Muscle layer of colon (tissue), 2 donors: Measurements from ENCODE around the gene BAG3.

ENCODE experiments used
- H3K27ac ChIP-seq: one replicate; pipeline ENCODE4 v1.7.0; 2013; ENCODE audit warnings: low read depth, mild to moderate bottlenecking, low read length, moderate library complexity
- H3K27me3 ChIP-seq, 2 donors: one replicate each; pipeline ENCODE4 v1.7.0; 2013; ENCODE audit warnings: low read length in 2 of 2, mild to moderate bottlenecking in 2 of 2; ENCODE audit not compliant: insufficient read depth in 2 of 2, control insufficient read depth in 1 of 2
- H3K36me3 ChIP-seq: one replicate; pipeline ENCODE4 v1.7.0; 2013; ENCODE audit warnings: mild to moderate bottlenecking, low read length; ENCODE audit not compliant: insufficient read depth
- H3K4me1 ChIP-seq: one replicate; pipeline ENCODE4 v1.7.0; 2013; ENCODE audit warnings: mild to moderate bottlenecking, low read length; ENCODE audit not compliant: insufficient read depth
- H3K4me3 ChIP-seq, 2 donors: one replicate each; pipeline ENCODE4 v1.7.0; 2013; ENCODE audit warnings: low read length in 2 of 2, low read depth in 1 of 2, mild to moderate bottlenecking in 1 of 2, moderate library complexity in 1 of 2
- H3K9ac ChIP-seq: one replicate; pipeline ENCODE4 v1.7.0; 2013; ENCODE audit warnings: low read length
- H3K9me3 ChIP-seq: one replicate; pipeline ENCODE4 v1.7.0; 2013; ENCODE audit warnings: mild to moderate bottlenecking, low read length
- donor health status: abdominal sarcoma.
- donor health status: Adenocarcinoma of cecum.

BAG3 gene

DNA sequence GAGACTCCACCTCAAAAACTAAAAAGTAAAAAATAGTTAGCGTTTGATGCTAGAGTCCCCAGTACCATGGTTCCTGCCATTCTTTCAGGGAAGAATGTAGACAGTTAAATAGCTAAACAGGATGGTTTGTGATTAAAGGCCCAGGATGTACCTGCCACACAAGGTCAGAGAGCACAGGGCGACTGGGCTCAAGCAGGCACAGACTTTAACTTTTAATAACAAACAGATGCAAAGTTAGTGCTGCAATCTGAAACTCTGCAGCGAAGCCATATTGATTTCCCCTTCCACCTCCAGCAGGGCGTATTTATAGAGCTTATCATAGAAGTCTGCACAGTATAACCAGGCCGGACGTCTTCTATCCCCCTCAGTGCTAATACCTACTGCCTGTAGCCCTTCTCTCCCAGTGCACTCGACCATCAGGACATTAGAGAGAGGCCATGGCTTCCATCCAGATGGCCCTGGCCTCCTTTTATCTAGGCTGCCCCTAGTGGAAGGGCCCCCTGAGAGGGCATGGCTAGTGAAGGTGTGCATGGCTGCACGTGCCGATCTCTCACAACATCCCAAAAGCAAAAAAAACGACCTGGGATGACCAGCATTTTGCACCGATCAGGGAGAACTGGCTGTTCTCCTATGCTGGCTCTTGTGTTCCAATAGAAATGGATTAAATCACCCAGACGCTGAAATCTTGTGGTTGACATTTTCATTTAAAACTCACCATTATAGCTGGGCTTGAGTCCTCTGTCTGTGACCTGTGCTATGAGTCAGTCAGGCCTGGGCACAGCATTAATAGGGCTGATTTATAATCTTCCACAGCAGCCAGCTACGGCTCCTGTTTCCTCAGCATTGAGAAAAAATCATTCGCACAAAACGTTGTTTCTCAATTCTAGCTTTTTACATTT lies 7.6 kb upstream of the BAG3 start:
- Histone ChIP-seq H3K9ac (no peak overlapping the region), H3K27ac (no peak overlapping the region), H3K36me3 (no peaks in the 10 kb centered on the region), H3K9me3 (no peaks in the 10 kb centered on the region), H3K27me3 (no peaks in the 10 kb centered on the region), H3K4me1 (no peaks in the 10 kb centered on the region), H3K4me3 (no peak overlapping the region)

DNA sequence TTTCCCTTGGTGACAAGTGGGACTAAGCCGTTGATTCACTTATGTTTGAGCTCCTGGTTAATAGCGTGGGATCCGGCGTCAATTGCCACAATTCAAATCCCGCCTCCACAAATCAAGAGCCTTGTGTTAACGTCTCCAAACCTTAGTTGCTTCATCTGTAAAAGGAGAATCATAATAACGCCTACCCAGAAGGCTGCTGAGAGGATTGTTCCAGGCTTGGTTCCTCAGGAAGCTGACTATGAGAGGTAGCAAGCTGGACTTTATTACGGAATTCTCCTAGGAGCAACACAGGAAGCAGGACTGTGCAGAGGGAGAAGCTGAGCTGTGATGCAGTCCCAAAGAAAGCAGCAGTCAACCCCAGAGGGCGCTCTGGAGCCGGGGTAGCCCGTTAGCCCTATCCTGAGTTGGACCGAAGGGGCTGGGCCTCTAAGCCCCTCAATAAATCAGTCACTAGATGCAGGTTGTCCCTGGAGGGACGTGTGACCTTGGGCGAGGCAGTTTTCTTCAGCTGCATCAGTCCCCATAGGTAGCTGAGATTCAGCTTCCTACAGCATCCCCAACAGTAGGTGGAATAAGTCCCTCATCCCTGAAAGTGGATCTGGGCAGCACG lies 6.9 kb upstream of the BAG3 start:
- no peak overlapping the region for H3K4me3 ChIP-seq
- H3K9me3 ChIP-seq, result no peaks in the 10 kb centered on the region
- H3K36me3 ChIP-seq, result no peaks in the 10 kb centered on the region
- H3K4me1 ChIP-seq, result no peaks in the 10 kb centered on the region
- H3K27me3 ChIP-seq, result no peaks in the 10 kb centered on the region
- no peak overlapping the region for H3K9ac ChIP-seq
- no peak overlapping the region for H3K27ac ChIP-seq

DNA sequence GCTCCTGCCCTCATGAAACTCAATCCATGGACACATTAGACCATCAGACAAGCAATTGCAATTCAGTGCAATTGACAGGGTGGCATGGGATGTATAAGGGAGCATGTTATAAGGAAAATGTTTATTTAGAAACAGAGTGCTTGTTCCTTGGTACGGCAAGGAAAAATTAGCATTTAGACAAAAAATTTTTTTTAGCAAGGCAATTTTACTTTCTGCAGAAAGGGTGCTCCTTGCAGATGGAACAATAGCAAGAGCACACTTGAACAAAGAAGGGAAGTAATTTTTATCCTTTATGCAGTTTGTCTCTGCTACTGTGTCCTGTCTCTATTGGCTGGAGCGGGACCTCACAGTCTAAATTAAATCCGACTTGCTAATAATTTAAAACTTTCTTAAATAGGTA lies 6.2 kb upstream of the BAG3 start:
- H3K27ac ChIP-seq, result no peak overlapping the region
- no peaks in the 10 kb centered on the region for H3K27me3 ChIP-seq
- no peak overlapping the region for H3K9ac ChIP-seq
- no peaks in the 10 kb centered on the region for H3K4me1 ChIP-seq
- H3K9me3 ChIP-seq, result no peaks in the 10 kb centered on the region
- H3K36me3 ChIP-seq, result no peaks in the 10 kb centered on the region
- H3K4me3 ChIP-seq, result no peak overlapping the region

DNA sequence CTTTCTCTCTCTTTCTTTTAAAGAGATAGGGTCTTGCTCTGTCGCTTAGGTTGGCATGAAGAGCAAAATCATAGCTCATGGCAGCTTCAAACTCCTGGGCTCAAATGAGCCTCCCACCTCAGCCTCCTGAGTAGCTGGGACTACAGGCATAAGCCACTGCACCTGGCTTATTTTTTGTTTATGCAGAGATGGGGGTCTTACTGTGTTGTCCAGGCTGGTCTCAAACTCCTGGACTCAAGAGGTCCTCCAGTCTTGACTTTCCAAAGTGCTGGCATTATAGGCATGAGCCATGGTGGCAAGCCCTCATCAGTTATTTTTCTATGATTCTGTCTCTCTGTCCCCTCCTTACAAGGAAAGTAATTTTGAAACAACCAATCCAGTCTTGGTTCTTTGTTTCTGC lies 1.1 kb upstream of the BAG3 start:
- Histone ChIP-seq H3K9ac (no peak overlapping the region), H3K9me3 (no peaks in the 10 kb centered on the region), H3K4me3 (no peak overlapping the region), H3K4me1 (peaks cover 27% of the 10 kb centered on the region), H3K27me3 (no peaks in the 10 kb centered on the region), H3K27ac (no peak overlapping the region), H3K36me3 (no peaks in the 10 kb centered on the region)

DNA sequence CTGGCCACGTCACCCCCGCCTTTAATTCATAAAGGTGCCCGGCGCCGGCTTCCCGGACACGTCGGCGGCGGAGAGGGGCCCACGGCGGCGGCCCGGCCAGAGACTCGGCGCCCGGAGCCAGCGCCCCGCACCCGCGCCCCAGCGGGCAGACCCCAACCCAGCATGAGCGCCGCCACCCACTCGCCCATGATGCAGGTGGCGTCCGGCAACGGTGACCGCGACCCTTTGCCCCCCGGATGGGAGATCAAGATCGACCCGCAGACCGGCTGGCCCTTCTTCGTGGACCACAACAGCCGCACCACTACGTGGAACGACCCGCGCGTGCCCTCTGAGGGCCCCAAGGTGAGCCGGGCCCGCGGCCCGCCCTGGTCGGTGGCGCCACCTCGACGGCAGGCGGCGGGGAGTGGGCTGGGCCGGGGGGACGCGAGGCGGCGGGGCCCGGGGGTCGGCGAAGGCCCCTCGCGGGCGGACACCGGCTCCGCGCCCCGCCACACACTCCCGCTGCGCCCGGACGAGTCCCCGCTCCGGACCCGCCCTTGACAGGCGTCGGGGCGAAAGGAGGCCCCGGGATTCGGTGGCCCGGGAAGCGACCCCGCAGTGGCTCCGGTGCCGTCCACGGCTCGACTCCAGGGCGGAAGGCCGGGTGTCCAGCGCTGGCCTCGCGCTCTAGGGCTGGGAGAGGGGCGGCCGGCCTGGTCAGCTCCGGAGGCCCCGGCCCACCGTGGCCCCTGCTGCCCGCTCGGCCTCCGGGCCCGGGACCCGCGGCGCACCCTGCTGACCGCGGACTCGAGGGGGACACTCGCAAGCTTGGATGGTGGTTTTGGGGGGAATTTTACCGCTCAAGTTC lies 557 bp downstream of the BAG3 start:
- Histone ChIP-seq H3K27ac (peak overlapping the region; percentile 85), H3K9me3 (no peaks in the 10 kb centered on the region), H3K27me3 (no peaks in the 10 kb centered on the region), H3K4me3 (peak overlapping the region; percentile 67 to 92), H3K4me1 (peaks cover 40% of the 10 kb centered on the region), H3K9ac (peak overlapping the region; percentile 71), H3K36me3 (no peaks in the 10 kb centered on the region)

DNA sequence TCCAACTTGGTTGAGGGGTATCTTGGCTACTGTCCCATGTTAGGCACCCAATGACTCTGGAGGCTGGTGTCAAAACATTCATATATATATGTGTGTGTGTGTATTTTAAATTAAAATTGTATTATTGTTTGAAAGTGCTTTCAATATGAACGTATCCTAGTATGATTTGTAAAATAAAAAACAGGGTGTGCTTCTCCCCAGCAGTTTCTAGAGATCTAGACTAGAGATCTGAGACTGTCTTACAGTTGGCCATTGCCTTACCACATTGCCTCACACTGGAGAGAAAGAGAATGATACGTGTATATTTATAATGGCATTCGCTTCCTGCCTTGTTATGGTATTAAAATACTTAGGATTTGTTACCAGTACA lies 1.2 kb downstream of the BAG3 start:
- Histone ChIP-seq H3K4me3 (peak overlapping the region; percentile 67 to 92), H3K9ac (peak overlapping the region; percentile 71), H3K9me3 (no peaks in the 10 kb centered on the region), H3K27me3 (no peaks in the 10 kb centered on the region), H3K27ac (peak overlapping the region; percentile 85), H3K4me1 (peaks cover 46% of the 10 kb centered on the region), H3K36me3 (no peaks in the 10 kb centered on the region)

DNA sequence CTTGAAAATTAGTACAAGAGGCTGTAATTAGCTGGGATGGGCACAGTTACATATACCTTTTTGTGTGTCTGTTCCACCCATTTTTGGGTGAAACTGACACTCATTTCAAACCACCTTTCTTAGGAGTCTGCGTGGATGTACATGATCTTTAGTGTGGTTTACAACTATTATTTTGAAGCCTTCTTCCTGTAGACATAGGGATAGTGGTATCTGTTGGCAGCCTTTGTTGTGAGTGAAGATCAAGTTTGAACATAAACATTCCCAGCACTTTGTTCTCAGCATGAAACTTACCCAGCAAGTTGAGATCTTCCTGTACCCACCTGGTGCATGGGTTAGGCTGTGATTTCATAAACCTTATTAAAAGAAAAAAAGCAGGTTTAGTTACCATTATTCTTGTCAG lies 2.0 kb downstream of the BAG3 start:
- no peaks in the 10 kb centered on the region for H3K9me3 ChIP-seq
- peak overlapping the region; percentile 71 for H3K9ac ChIP-seq
- H3K4me3 ChIP-seq, result peak overlapping the region; percentile 63 to 67
- no peaks in the 10 kb centered on the region for H3K27me3 ChIP-seq
- peak overlapping the region; percentile 85 for H3K27ac ChIP-seq
- H3K4me1 ChIP-seq, result peaks cover 54% of the 10 kb centered on the region
- H3K36me3 ChIP-seq, result no peaks in the 10 kb centered on the region

DNA sequence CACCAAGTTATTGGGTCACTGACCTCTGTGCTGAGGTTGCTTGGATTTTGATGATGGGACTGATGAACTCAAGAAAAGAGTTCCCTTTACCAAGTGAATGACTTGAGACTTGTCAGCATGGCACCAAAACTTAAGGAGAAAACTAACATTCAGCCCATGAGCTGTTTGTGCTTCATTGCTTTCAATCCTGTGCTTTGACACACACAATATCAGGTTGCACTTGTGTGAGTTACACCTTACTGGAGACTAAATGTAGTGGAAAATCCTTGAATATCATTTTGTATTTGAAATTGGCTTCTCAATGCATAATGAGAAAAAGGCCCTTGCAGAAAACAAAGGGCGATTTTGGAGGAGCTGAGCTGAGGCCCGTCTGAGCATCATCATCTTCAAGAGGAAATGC lies 2.7 kb downstream of the BAG3 start:
- peaks cover 61% of the 10 kb centered on the region for H3K4me1 ChIP-seq
- no peaks in the 10 kb centered on the region for H3K27me3 ChIP-seq
- H3K36me3 ChIP-seq, result no peaks in the 10 kb centered on the region
- H3K27ac ChIP-seq, result peak overlapping the region; percentile 85
- peak overlapping the region; percentile 71 for H3K9ac ChIP-seq
- peak overlapping the region; percentile 5 to 67 for H3K4me3 ChIP-seq
- no peaks in the 10 kb centered on the region for H3K9me3 ChIP-seq

DNA sequence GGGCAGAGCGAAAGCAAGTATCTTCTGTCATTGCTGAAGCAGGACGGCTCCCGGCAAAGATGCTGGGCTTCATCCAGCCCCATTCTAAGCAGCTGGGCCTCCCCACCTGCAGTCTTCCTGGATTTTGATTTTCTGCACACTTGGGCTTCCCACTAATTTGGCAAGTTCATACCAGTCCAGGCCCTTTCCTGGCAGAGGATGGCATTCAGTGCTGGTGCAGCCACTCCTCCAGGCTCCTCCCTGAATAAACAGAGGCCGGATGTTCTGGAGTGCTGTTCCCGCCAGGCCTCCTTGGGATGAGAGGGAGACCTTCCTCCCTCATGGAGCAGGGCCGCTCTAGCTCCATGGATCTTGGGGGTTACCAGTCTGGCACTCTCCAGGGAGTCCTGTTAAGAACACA lies 3.4 kb downstream of the BAG3 start:
- no peaks in the 10 kb centered on the region for H3K36me3 ChIP-seq
- peak overlapping the region; percentile 45 for H3K9ac ChIP-seq
- H3K27me3 ChIP-seq, result no peaks in the 10 kb centered on the region
- peak overlapping the region; percentile 85 for H3K27ac ChIP-seq
- H3K9me3 ChIP-seq, result no peaks in the 10 kb centered on the region
- peak overlapping the region in 1 of 2 donors; percentile 43 for H3K4me3 ChIP-seq
- H3K4me1 ChIP-seq, result peaks cover 67% of the 10 kb centered on the region

DNA sequence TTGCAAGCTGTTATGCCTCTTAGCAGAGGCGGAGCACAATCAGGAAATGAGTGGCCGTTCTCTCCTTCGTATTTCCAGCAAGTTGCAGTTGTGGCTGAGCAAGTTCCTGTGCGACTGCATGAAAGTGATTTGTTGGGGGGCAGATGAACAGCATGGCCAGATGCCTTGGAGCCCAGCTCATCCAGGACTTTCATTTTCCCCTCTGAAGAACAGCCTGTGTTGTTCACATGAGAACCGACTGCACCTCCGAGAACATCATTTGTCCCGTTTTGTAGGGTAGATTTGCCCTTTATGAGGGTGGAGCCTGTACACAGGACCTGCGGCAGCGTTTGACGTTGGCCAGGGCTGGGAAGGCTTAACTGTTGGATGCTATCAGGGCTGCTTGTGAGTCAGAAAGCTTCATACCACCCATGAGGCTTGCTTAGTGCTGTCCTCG lies 4.4 kb downstream of the BAG3 start:
- peak overlapping the region; percentile 89 for H3K27ac ChIP-seq
- H3K4me3 ChIP-seq, result peak overlapping the region in 1 of 2 donors; percentile 43
- H3K4me1 ChIP-seq, result peaks cover 71% of the 10 kb centered on the region
- no peaks in the 10 kb centered on the region for H3K27me3 ChIP-seq
- peak overlapping the region; percentile 45 for H3K9ac ChIP-seq
- no peaks in the 10 kb centered on the region for H3K36me3 ChIP-seq
- H3K9me3 ChIP-seq, result no peaks in the 10 kb centered on the region

DNA sequence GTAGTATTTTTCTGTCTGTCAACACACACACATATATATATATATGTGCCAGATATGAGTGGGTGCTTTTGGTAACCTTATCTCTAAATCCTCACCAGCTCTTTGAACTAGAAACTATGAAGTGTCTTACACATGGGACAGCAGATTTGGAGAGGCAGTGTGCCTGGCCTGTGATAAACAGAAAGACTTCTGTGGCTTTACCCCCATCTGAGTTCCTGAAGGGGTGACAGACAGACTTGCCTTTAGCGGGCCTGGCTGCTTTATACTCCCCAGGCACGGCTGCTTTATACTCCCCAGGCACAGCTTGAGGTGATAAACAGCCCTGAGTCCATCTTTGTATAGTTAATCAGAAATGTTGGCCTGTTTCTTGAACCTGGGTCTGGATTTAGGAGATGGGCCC lies 5.6 kb downstream of the BAG3 start:
- no peaks in the 10 kb centered on the region for H3K9me3 ChIP-seq
- H3K4me3 ChIP-seq, result no peak overlapping the region
- peak overlapping the region; percentile 89 for H3K27ac ChIP-seq
- H3K4me1 ChIP-seq, result peaks cover 78% of the 10 kb centered on the region
- peak overlapping the region; percentile 63 for H3K9ac ChIP-seq
- no peaks in the 10 kb centered on the region for H3K27me3 ChIP-seq
- H3K36me3 ChIP-seq, result no peaks in the 10 kb centered on the region
